Small intestine (tissue), 7 donors: ENCODE measurements around the gene ZNF578. TPM values are rescaled to one million over a fixed set of nuclear protein-coding genes. Genes with fewer than 3 reads are reported as not detected.
"Not testable (repeated sequence)": the region's sequence is repeated elsewhere in the genome, so short reads cannot be mapped to it uniquely, and the experiment has no call there.

ENCODE experiments used
- DNase-seq, 2 donors: peaks; one replicate each; pipeline versions ENCODE4 v3.0.0 to v3.0.0-alpha.2; 2013
- FAIRE-seq: peaks from 2 replicates; lab custom pipeline; 2012; peaks lifted over from hg19 to GRCh38; lab: Jason Lieb, UNC
- H3K27ac ChIP-seq, 3 donors: one replicate each; pipeline ENCODE4 v1.5.1; 2013; ENCODE audit warnings: low read length in 2 of 3, mild to moderate bottlenecking in 2 of 3, control low read depth in 1 of 3, inconsistent platforms in 1 of 3, low read depth in 1 of 3, moderate library complexity in 1 of 3
- H3K27me3 ChIP-seq, 3 donors: one replicate each; pipeline ENCODE4 v1.6.1; 2013; ENCODE audit warnings: low read length in 3 of 3, inconsistent platforms in 1 of 3; ENCODE audit not compliant: control insufficient read depth in 3 of 3, insufficient read depth in 3 of 3
- H3K36me3 ChIP-seq, 3 donors: one replicate each; pipeline ENCODE4 v1.6.1; 2013; ENCODE audit warnings: low read length in 3 of 3, inconsistent platforms in 1 of 3, low read depth in 1 of 3, mild to moderate bottlenecking in 1 of 3, moderate library complexity in 1 of 3; ENCODE audit not compliant: control insufficient read depth in 3 of 3, insufficient read depth in 2 of 3
- H3K4me1 ChIP-seq, 3 donors: one replicate each; pipeline ENCODE4 v1.6.1; 2013; ENCODE audit warnings: low read length in 2 of 3, inconsistent platforms in 1 of 3, low read depth in 1 of 3, mild to moderate bottlenecking in 1 of 3, moderate library complexity in 1 of 3; ENCODE audit not compliant: control insufficient read depth in 3 of 3, insufficient read depth in 2 of 3
- H3K4me3 ChIP-seq, 3 donors: one replicate each; pipeline ENCODE4 v1.5.1; 2013; ENCODE audit warnings: low read length in 3 of 3, control low read depth in 1 of 3, inconsistent platforms in 1 of 3, low read depth in 1 of 3, mild to moderate bottlenecking in 1 of 3, moderate library complexity in 1 of 3
- H3K9me3 ChIP-seq, 2 donors: one replicate each; pipeline ENCODE4 v1.6.1; 2013; ENCODE audit warnings: low read depth in 1 of 2, low read length in 1 of 2; ENCODE audit not compliant: control insufficient read depth in 2 of 2, insufficient read depth in 1 of 2
- WGBS, 3 donors: extraction: QIAGEN DNeasy Blood & Tissue Kit; methylation state at CpG; one replicate each; pipeline ENCODE4 v1.1.7; 2013; 5-methylcytosine and 5-hydroxymethylcytosine counted together
- polyA plus RNA-seq, 4 donors: library from polyadenylated mRNA; stranded (reverse) in 3 of 4; unstranded in 1 of 4; fragments of 200-250 nt in 3 of 4; fragments of 120-200 nt in 1 of 4; gene quantifications; one replicate each; pipeline versions ENCODE4 v1.2.1 to v1.2.3, GENCODE V29; 2013
- donor health status: healthy with polysubstance abuse.
- donor health status: control.
- donor health status: control.
- donor health status: Bipolar disorder and iron deficiency.
- donor health status: healthy.

Gene ZNF578
- polyA plus RNA-seq, 4 donors, result 0.27 to 2.9 (median 0.73) TPM; not detected in 1

- Histone ChIP-seq H3K27ac (peak overlapping the region; percentile 36 to 91 (median 89)), H3K4me3 (peak overlapping the region; percentile 10 to 70 (median 53)), H3K9me3 (peaks cover 1 to 18% of the 10 kb centered on the region in 2 donors), H3K36me3 (peaks cover 0 to 27% (median 16%) of the 10 kb centered on the region in 3 donors), H3K4me1 (peaks cover 0 to 5% (median 0%) of the 10 kb centered on the region in 3 donors), H3K27me3 (no peaks in the 10 kb centered on the region)
- 22 to 71% (median 50%) methylated on average over 50 of the region's 50 CpGs for WGBS, 3 donors
- DNase-seq (peak; percentile 49 to 95), FAIRE-seq (no peak)
These were observed 82.6 kb downstream of the ZNF578 start for GRCh38 chr19:52535771-52536447.

GRCh38 chr19:52536448-52536800 lies 83.1 kb downstream of the ZNF578 start:
- H3K27me3 ChIP-seq, result no peaks in the 10 kb centered on the region
- peaks cover 1 to 23% of the 10 kb centered on the region in 2 donors for H3K9me3 ChIP-seq
- H3K27ac ChIP-seq, result peak overlapping the region; percentile 36 to 91 (median 89)
- DNase-seq, result no peak
- no peak for FAIRE-seq
- peak overlapping the region; percentile 10 to 70 (median 53) for H3K4me3 ChIP-seq
- 27 to 76% (median 58%) methylated on average over 17 of the region's 17 CpGs for WGBS, 3 donors
- peaks cover 0 to 26% (median 17%) of the 10 kb centered on the region in 3 donors for H3K36me3 ChIP-seq
- peaks cover 0 to 5% (median 0%) of the 10 kb centered on the region in 3 donors for H3K4me1 ChIP-seq

GRCh38 chr19:52538815-52539214 lies 85.5 kb downstream of the ZNF578 start:
- H3K27me3 ChIP-seq, DNase-seq, H3K4me3 ChIP-seq, FAIRE-seq, H3K27ac ChIP-seq, H3K4me1 ChIP-seq: not testable (repeated sequence)
- Histone ChIP-seq H3K36me3 (peaks cover 3 to 29% (median 18%) of the 10 kb centered on the region in 3 donors), H3K9me3 (peaks cover 1 to 36% of the 10 kb centered on the region in 2 donors)
- WGBS, 3 donors, result 77 to 87% (median 78%) methylated on average over 4 of the region's 4 CpGs

GRCh38 chr19:52541176-52541575 lies 87.8 kb downstream of the ZNF578 start:
- H3K27ac ChIP-seq, DNase-seq, FAIRE-seq, H3K4me3 ChIP-seq, H3K4me1 ChIP-seq, H3K27me3 ChIP-seq: not testable (repeated sequence)
- WGBS, 3 donors, result 95 to 98% (median 98%) methylated on average over 5 of the region's 5 CpGs
- H3K36me3 ChIP-seq, result peaks cover 7 to 41% (median 26%) of the 10 kb centered on the region in 3 donors
- H3K9me3 ChIP-seq, result peaks cover 0 to 54% of the 10 kb centered on the region in 2 donors

- FAIRE-seq (no peak), DNase-seq (no peak)
- H3K36me3 ChIP-seq, result peaks cover 7 to 44% (median 30%) of the 10 kb centered on the region in 3 donors
- 91 to 99% (median 94%) methylated on average over 5 of the region's 5 CpGs for WGBS, 3 donors
- no peak overlapping the region for H3K27ac ChIP-seq
- H3K27me3 ChIP-seq, result no peaks in the 10 kb centered on the region
- no peak overlapping the region for H3K4me3 ChIP-seq
- no peaks in the 10 kb centered on the region for H3K4me1 ChIP-seq
- H3K9me3 ChIP-seq, result peaks cover 0 to 58% of the 10 kb centered on the region in 2 donors
These were observed 88.3 kb downstream of the ZNF578 start for GRCh38 chr19:52541608-52542007.

GRCh38 chr19:52542541-52542940 lies 89.2 kb downstream of the ZNF578 start:
- not testable (repeated sequence) for H3K4me1 ChIP-seq, DNase-seq, H3K27me3 ChIP-seq, H3K27ac ChIP-seq, H3K4me3 ChIP-seq, FAIRE-seq
- WGBS, 3 donors, result 73 to 91% (median 90%) methylated on average over 6 of the region's 6 CpGs
- Histone ChIP-seq H3K9me3 (peaks cover 0 to 61% of the 10 kb centered on the region in 2 donors), H3K36me3 (peaks cover 7 to 51% (median 36%) of the 10 kb centered on the region in 3 donors)

GRCh38 chr19:52542984-52543664 lies 89.8 kb downstream of the ZNF578 start:
- Histone ChIP-seq H3K27me3 (no peaks in the 10 kb centered on the region), H3K27ac (no peak overlapping the region), H3K9me3 (peaks cover 0 to 61% of the 10 kb centered on the region in 2 donors), H3K4me1 (no peaks in the 10 kb centered on the region), H3K36me3 (peaks cover 7 to 56% (median 38%) of the 10 kb centered on the region in 3 donors), H3K4me3 (no peak overlapping the region)
- FAIRE-seq (no peak), DNase-seq (peak in 1 of 2 donors; percentile 11)
- WGBS, 3 donors, result 68 to 90% (median 86%) methylated on average over 8 of the region's 8 CpGs

- no peak overlapping the region for H3K27ac ChIP-seq
- FAIRE-seq, result no peak
- no peaks in the 10 kb centered on the region for H3K4me1 ChIP-seq
- no peaks in the 10 kb centered on the region for H3K27me3 ChIP-seq
- 97 to 99% (median 99%) methylated on average over 15 of the region's 15 CpGs for WGBS, 3 donors
- peaks cover 8 to 85% of the 10 kb centered on the region in 2 donors for H3K9me3 ChIP-seq
- peaks cover 8 to 48% (median 37%) of the 10 kb centered on the region in 3 donors for H3K36me3 ChIP-seq
- no peak for DNase-seq
- H3K4me3 ChIP-seq, result no peak overlapping the region
These were observed 101.0 kb downstream of the ZNF578 start for GRCh38 chr19:52554216-52554971.
